Superior temporal gyrus (tissue), 1 donor: Measurements from ENCODE around the gene CDPF1.
"Not testable (repeated sequence)": the region's sequence is repeated elsewhere in the genome, so short reads cannot be mapped to it uniquely, and the experiment has no call there.

Experiments
- DNase-seq: peaks from one replicate; pipeline ENCODE4 v3.0.0-alpha.2; 2016; ENCODE audit errors: extremely low spot score

Gene CDPF1

GRCh38 chr22:46281866-46282678 lies 32.0 kb upstream of the CDPF1 start:
- no peak for DNase-seq

GRCh38 chr22:46280999-46281623 lies 31.0 kb upstream of the CDPF1 start:
- DNase-seq: peak; percentile 14

- DNase-seq: no peak
These were observed 30.1 kb upstream of the CDPF1 start for GRCh38 chr22:46280063-46280817.

GRCh38 chr22:46278656-46279645 lies 28.9 kb upstream of the CDPF1 start:
- no peak for DNase-seq

GRCh38 chr22:46276563-46276962 lies 26.5 kb upstream of the CDPF1 start:
- no peak for DNase-seq

GRCh38 chr22:46275455-46276122 lies 25.5 kb upstream of the CDPF1 start:
- DNase-seq: no peak

GRCh38 chr22:46274381-46274780 lies 24.3 kb upstream of the CDPF1 start:
- no peak for DNase-seq

- DNase-seq: no peak
These were observed 23.5 kb upstream of the CDPF1 start for GRCh38 chr22:46273432-46274148.

- no peak for DNase-seq
These were observed 22.8 kb upstream of the CDPF1 start for GRCh38 chr22:46272762-46273431.

- DNase-seq: no peak
These were observed 22.1 kb upstream of the CDPF1 start for GRCh38 chr22:46272196-46272595.

GRCh38 chr22:46269564-46269963 lies 19.5 kb upstream of the CDPF1 start:
- DNase-seq: no peak

- peak; percentile 79 for DNase-seq
These were observed 17.6 kb upstream of the CDPF1 start, which contains the start of gene TTC38 for GRCh38 chr22:46267431-46268279. Gene TTC38, plus strand, starts transcription at chr22:46268008. Its CDS starts 32 bp downstream, at chr22:46268040.

GRCh38 chr22:46265627-46266026 lies 15.5 kb upstream of the CDPF1 start:
- DNase-seq: not testable (repeated sequence)

- not testable (repeated sequence) for DNase-seq
These were observed 14.4 kb upstream of the CDPF1 start for GRCh38 chr22:46264520-46264919.

- no peak for DNase-seq
These were observed 13.1 kb upstream of the CDPF1 start, which contains the start of gene PKDREJ for GRCh38 chr22:46263216-46263590. Gene PKDREJ, minus strand, starts transcription at chr22:46263343. Its CDS starts 21 bp downstream, at chr22:46263322.

- no peak for DNase-seq
These were observed 12.5 kb upstream of the CDPF1 start for GRCh38 chr22:46262449-46263215.

GRCh38 chr22:46260038-46260437 lies 9.9 kb upstream of the CDPF1 start:
- no peak for DNase-seq

GRCh38 chr22:46259374-46259773 lies 9.3 kb upstream of the CDPF1 start:
- no peak for DNase-seq
